Fibroblast of skin of scalp (primary cell): Measurements from ENCODE around the gene BABAM2.
A peak's percentile ranks its signal among the peaks of the same experiment; 100 is the strongest.
"Not testable (repeated sequence)": the region's sequence is repeated elsewhere in the genome, so short reads cannot be mapped to it uniquely, and the experiment has no call there.

ENCODE experiments used
- DNase-seq: peaks from one replicate; pipeline ENCODE4 v3.0.0-alpha.2; 2013

The BABAM2 gene

DNA sequence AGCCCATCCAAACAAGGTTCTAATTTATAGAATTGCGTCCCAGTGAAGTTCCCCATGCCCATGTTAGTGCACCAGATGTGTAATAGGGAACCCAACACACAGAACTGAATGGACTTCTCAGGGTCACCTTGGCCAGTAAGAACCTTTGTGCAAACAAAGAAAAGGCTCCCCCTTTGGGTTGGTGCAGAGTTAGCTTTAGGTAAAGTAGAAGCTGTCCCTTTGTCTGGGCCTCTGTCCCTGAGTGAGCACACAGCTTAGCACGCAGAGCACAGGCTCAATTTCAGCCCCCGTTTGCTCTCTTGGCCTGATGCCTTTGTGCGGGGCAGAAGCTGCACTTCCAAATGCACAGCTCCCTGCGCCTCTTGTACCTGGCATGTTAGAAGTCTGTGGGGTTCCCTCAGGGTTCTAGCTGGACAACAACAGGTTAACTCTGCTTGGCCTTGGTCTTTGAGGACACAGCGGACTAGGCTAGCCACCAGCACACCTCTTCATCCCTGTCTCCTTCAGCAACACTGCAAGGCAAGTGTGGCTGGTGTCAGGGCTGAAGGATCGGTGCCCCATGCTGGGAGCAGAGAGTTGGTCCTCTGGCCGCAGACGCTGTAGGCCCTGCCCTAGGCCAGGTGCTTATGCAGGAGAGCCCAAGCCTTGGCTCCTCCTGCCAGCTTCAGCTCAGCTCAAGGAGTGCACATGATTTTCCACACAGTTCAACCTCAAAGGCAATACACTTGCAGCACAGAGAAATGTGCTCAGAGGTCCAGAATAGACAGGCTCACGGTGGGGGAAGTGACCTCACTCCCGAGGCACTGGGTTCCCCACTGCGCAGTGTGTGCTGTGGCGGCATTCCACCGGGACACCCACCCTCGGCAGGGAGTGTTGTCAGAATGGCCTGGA is 428.8 kb downstream of the BABAM2 start:
- DNase-seq: peak; percentile 80

DNA sequence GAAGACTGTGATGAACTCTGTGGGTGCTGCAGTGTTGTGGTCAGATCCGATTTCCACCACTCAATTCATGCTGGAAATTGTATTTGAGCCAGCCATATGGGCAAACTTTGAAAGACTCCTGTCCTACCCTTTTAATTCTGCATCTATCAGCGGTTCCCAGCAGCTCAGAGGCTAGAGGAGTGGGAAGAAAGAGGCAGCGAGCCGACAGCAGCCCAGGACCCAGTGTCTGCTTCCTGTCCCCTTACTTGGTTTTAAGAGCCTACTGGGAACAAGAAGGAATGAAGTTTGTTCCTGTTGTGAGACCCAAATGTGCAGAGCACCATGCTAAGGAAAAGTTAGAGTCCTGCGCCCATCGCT is 429.5 kb downstream of the BABAM2 start:
- DNase-seq: no peak

DNA sequence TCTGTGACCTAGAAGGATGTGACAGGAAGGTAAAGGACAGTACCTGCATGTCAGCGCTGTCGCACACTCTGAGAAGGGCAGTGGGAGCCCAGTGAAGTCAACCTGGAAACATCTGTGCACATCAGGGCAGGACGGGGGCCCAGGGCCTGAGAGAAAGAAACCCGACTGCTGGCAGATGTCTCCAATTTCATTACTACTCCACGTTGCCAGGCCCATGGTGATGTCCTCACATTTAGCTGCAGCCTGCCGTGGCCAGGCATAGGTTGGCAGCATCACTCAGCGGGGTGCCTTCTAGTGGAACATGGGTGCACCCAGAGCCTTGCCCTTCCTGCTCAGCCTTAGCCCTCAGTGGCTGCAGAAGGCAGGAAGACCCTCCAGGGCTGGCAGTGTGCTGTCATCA is 429.8 kb downstream of the BABAM2 start:
- DNase-seq: no peak

DNA sequence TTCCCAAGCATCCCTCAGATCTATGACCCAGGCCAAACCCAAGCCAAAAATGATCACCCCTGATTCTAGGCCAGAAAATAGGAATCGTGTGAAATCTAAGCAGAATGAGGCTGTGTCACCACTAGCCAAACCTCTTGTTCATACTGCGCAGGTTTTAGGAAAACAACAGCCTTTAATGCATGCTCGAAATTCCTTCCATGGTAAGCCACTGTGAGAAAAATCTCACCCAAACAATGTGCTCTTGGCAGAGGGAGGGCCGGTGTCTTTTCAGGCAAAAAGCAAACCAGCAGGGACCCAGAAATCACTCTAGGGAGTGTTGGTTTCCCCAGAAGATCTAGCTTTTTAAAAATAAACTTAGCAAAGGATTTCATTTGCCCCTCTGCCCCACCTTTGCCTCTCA is 430.9 kb downstream of the BABAM2 start:
- peak; percentile 90 for DNase-seq

DNA sequence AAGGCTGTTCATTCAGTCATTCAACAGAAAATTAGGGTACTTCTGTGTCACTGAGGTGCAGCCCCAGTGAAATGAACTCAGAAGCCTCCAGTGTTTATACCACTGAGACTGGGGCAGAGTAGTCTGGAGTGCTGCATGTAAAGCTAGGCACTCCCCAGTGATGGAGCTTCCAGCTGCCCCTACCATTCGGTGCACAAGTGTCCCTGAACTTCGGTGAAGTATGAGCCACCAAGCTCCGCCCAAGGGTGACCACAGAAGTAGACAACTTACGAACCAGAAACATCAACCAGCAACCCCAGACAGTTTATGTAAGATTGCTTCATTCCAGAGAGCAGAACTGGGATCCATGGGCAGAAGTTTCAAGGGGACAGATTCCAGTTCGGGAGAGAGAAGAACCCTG is 431.5 kb downstream of the BABAM2 start:
- DNase-seq: no peak

DNA sequence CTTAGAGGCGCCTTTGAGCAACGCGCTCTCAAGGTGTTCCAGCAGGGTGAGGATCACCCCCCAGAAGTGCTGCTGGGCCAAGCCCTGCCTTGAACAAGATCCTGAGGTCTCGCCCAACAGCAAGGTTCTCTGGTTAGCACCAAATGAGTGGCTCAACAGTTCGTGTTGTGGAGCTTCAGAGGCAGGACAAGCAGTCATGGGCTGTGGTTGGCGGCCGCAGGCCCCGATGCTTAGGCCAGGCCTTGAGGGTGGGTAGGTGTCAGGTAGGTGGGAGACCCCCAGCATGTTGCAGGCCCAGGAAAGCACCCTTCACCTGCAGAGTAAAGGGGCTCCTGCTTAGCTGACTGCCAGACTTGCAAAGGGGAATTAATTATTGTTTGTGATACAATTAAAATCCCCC is 431.9 kb downstream of the BABAM2 start:
- no peak for DNase-seq

DNA sequence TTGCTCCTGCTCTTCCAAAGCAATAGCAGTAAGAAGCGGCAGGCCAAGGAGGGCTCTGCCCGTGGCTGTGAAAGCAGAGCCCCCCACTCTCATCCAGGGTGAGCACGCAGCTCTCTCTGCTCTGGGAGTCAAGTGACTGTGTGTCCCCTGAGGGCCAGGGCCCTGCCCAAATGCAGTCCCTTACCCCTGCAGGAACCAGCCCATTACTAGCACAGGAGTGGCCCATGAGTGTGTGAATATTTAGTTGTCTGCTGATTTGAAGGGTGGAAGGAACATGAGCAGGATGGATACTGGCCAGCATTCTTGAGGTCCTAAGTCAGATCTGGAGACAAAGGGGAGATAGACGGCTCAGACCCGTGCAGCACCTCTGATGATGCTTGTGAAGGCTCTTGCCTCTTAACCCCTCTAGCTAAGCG is 432.5 kb downstream of the BABAM2 start:
- DNase-seq: peak; percentile 62

DNA sequence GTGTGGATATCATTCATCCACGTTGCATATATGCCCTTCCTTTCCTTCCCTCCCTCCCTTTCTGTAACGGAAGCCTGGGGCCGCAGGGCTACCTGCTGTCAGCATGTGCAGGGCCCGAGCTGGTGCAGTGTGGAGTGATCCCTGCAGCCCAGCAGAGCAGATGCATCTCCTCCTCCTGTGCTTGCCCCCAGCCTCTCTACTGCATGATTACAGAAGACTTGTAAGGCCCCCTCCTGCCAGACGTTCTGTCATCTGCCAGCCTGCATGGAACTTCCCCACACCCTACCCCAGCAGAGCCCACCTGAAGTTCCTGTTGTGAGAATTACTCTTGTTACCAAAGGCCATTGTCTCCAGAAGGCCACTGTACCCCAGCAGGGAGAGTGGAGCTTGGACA is 434.6 kb downstream of the BABAM2 start:
- DNase-seq: no peak

DNA sequence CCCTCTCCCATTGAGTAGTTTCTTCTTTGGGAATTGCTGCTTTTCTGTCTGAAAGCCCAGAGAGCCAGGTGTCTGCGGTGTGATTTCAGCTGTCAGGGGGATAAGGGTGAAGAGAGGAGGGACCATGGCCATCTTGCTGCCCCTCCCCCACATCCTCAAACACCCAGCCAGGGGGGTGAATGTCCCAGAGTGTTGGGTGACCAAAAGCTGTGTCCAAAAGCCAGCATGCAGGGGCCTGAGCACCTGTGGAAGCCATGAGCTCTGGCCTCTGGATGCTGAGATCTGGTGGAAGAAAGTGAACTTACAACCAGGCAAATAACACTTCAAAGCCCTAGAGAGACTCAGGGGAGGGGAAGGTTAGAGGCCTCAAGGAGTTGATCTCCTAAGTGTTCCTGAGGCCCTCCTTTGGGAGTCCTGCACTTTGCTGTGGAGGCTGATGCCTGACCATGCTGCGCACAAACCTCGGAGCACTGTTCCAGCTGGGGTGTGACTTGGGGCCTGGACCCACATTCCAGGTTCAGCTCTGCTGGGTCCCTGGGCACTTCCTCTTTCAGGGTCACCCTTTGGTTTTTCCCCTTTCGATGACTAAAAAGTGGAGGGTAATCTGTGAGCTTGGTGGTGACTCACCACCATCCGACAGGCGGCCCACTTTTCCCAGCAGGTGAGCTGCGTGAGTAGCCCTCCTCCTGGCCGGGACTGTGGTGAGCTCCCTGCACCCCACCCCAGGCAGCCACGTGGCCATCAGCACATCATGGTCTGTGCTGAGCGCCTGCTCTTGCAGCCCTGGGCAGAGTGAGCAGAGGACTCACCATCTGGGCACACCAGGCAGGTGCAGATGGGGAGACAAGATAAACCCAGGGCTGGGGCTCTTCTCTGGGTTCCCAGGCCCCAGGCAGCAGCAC is 435.3 kb downstream of the BABAM2 start:
- no peak for DNase-seq

DNA sequence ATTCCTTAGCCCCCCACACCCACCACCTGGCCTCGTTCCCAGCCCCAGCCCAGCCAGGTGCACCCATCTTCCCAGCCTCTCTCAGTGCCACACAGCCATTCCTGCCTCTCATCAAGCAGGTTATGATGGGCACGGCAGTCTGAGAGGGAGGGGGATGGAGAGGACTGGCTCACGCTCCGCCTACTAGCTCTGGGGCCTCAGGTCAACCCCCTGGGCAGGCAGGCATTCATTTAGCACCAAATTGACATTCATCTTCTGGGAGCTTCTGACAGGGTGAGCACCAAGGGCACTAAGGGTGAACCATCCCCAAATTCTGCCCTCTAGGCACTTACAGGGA is 435.9 kb downstream of the BABAM2 start:
- no peak for DNase-seq

DNA sequence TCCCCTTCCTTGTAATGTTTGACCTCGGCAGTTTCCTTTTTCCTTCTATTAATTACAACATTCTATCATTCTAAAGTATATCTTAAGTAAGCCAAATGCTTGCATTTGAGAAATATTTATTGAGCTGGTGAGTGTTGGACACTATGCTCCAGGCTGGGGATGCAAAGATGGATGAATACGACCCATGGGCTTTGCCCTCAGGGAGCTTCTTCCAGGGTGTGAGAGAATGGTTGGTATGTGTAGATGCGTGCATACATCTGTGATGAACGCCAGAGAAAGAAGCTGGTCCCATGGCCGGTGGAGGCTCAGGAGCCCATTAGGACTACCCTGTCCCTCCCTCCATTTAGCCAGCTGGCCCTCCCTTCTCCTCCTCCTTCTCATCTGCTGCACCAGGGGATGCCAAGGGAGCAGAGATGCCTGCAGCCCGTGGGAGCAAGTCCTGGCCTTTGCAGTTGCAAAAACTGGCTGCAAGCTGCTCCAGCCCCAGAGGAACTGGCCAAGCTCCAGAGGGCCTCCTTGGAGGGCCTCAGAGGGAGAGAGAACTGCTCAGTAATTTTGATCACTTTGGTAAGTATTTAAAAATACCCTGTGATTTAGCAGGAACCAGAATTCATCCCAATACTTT is 436.5 kb downstream of the BABAM2 start:
- peak; percentile 61 for DNase-seq

DNA sequence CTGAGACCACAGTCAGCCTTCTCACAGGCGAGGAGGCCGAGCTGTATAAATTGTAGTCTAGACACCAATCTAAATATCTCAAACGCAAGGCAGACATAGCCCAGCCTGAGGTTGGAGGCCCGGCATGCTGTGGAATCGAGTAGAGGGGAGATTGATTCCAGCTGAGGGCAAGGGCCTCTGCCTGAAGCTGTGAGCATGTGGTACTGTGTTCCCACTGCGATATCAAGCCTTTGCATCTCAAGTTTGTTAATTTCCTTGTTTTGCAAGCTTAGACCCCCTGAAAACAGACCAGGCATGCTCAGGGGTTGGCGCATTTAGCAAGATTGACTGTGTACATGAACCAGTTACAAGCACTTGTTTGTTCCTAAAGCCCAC is 437.0 kb downstream of the BABAM2 start:
- DNase-seq: no peak

DNA sequence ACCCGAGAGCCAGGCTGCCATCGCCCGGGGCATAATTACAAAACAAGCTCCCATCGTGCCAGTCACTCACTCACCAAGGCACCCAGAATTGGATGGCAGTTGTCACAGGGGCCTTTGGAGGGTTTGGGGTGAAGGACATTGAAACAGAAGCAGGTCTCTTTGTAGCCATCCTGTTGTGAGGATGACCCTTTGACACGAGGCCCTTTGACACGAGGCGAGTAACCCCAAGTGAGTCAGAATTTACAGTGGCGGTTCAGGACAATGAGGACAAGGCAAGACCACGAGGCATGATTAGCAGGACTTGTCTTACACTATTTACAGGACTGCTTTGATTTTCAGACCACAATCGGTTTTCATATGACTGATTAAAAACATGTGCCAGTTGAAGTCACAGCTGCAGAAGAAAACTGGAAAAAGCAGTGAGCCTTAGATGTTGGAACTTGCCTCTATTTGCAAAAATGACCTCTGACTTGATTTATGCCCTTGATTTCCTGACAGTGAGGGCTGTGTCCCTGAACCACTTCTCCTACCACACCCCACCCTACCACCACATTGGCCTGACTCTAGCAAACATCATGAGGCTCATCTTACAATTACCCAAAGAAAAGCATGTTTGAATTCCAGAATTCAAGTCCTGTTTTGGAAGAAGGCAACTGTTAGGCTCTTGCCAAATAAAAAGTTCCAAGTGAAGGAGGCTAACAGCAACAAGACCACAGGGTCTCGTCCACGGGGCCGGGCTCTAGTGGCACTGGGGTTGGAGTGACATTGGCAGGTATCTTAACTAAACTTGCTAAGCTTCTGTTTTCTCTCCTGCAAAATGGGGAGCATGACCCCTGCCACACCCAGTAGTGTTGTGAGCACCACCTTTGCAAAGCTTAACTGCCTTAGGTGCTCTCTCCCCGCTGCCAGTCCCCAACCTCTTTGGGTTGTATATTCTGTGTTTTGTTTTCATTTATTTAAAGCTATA is 437.7 kb downstream of the BABAM2 start:
- peak; percentile 65 for DNase-seq

DNA sequence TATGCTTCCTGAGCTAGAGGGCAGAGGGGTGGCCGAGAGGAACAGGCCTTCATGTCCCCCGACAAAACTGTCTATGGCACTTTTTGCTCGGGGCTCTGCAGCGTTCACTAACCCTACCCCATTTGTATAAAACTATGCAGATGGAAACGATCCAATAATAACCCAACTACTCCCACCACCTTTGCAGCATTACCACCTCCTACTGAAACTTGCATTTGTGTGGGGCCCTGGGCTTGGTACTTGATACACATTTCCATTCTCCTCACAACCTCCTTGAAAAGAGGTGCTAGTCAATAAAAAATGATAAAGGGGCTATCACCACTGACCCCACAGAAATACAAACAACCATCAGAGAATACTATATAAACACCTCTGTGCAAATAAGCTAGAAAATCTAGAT is 438.7 kb downstream of the BABAM2 start:
- no peak for DNase-seq

DNA sequence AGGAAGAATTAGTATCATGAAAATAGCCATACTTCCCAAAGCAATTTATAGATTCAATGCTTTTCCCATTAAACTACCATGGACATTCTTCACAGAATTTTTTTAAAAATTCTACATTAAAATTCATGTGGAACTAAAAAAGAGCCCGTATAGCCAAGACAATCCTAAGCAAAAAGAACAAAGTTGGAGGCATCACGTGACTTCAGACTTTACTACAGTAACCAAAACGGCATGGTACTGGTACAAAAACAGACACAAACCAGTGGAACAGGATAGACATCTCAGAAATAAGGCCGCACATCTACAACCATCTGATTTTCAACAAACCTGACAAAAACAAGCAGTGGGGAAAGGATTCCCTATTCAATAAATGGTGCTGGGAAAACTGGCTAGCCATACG is 440.2 kb downstream of the BABAM2 start:
- not testable (repeated sequence) for DNase-seq

DNA sequence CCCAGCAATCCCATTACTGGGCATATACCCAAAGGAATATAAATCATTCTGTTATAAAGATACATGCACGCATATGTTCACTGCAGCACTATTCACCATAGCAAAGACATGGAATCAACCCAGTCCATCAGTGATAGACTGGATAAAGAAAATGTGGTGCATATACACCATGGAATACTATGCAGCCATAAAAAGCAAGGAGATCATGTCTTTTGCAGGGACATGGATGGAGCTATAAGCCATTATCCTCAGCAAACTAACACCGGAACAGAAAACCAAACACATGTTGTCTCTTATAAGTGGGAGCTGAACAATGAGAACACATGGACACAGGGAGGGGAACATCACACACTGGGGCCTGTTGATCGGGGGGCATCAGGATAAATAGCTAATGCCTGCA is 441.3 kb downstream of the BABAM2 start:
- not testable (repeated sequence) for DNase-seq

DNA sequence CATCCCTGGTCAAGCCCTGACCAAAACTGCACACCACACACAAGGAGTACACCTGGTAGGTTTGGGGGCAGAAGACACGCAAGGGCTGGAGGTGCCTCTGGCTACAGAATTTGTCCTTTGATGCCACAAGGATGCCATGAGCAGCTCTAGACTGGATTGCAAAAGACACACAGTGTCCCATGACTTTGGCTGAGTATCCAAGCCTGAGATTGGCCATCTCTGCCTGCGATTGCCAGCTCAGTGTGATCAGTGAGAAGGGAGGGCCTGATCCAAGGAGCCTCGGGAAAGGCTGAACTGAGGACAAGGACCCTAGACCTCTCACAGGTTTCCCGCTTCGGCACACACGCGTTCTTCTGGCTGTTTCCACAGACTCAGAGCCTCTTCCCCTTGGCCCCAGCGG is 442.2 kb downstream of the BABAM2 start:
- DNase-seq: no peak

DNA sequence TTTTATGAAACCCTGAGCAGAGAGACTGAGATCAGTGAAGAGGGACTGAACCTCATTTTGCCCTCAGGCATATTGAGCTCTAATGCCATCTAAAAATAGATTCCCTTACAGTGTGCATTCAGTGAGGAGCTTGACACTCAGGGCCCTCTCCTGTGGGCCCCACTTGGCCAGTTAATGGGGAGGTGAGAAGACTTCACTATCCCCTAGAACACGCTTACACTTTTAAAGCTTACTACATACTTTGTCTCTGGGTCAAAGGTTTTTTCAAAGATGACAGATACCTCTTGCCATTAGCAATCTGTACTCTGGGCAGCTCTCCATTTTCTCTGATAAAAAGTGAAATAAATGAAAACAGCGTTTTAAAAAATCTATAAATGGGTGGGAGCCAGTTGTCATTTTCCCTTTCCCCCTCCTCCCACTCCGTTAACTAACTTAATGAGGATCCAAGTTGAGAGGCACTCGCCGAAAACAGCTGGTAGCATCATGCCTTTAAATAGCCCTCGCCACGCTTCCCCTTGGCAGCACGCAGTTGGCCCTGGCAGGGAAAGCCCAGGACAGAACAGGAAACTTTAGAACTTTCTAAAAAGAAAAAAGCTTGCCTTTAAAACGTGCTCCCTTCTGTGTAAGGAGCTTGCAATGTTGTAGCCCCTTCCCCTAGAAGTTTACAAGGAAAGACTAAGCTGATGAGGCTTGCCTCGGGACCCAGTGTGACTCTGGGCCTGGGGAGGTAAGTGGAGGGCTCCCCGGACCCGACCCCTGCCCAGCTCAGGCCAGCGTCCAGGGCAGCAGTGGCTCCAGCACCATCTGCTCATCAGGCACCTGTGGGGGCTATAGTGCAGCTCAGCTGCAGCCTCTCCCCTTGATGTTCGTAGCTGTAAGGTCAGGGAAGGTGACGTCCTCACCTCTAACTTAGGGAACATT is 443.3 kb downstream of the BABAM2 start:
- DNase-seq: no peak

DNA sequence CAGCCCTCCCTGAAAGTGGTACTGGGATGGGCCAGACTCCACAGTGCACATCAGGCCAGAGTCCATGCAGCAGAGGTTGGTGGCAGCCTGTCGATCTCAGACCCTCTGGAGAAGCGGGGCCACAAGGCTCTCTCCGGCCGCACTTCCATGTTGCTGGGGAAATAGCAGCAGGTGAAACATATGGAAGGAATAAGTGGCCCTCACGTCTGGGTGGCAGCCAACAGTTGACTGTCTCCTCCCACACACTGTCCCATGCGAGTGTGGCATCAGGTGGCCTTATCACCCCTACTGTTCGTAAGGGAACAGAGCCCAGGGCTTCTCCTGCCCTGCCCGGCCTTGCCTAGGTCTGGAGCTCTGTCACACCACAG is 444.0 kb downstream of the BABAM2 start:
- no peak for DNase-seq

DNA sequence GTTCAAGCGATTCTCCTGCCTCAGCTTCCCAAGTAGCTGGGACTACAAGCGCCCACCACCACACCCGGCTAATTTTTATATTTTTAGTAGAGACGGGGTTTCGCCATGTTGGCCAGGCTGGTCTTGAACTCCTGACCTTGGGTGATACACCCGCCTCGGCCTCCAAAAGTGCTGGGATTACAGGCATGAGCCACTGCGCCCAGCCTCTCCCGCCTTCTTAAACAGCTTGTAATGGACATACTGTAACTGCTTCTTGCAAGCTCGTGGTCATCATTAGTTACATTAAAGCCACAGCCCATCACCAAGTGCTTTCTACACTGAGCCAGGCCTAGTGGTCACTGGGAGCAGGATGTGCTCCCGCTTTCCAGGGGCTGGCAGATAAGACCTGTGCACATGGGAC is 444.7 kb downstream of the BABAM2 start:
- not testable (repeated sequence) for DNase-seq

DNA sequence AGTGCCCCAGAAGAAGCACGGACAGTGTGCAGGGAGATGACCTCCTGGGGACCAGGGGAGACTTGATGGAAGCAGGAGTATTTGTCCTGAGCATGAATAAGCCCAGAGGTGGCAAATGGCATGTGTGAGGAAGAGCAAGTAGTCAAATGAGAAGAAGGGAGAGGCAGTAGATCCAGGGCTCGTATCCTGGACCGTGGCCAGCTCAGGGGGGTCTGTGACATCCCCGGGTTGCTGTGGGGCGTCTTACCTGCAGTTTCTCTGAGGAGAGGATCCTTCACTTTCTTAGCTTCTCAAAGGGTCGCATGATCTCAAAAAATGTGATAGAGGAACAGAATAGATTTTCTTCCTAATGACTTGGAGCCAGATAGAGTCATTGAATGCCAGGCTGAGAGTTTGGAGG is 445.1 kb downstream of the BABAM2 start:
- no peak for DNase-seq
